Naive B cell (primary cell): ENCODE results near the gene IQCH. TPM values are rescaled to one million over a fixed set of nuclear protein-coding genes. Genes with fewer than 3 reads are reported as not detected.

Experiments used
- ATAC-seq, 2 donors: fragments of 150-1000 bp; cut with Tn5 transposase; 2 replicates each; pipeline ENCODE4 v1.10.0; 2021; ENCODE audit warnings: low read depth in 2 of 2, mild to moderate bottlenecking in 2 of 2, moderate library complexity in 2 of 2
- DNase-seq: peaks from one replicate; pipeline ENCODE4 v3.0.0; 2022
- H3K27ac Mint-ChIP-seq, 6 donors: one replicate each; pipeline ENCODE4 v1.8.0; 2020 to 2022; ENCODE audit warnings: mild to moderate bottlenecking in 6 of 6, mixed read lengths in 6 of 6, moderate library complexity in 5 of 6, inconsistent platforms in 2 of 6
- H3K27me3 Mint-ChIP-seq, 3 donors: one replicate each; pipeline ENCODE4 v1.8.0; 2021 to 2022; ENCODE audit warnings: mixed read lengths in 3 of 3, mild to moderate bottlenecking in 1 of 3
- H3K36me3 Mint-ChIP-seq, 2 donors: one replicate each; pipeline ENCODE4 v1.8.0; 2020 to 2022; ENCODE audit warnings: mixed read lengths in 2 of 2, inconsistent platforms in 1 of 2, mild to moderate bottlenecking in 1 of 2
- H3K4me1 Mint-ChIP-seq, 3 donors: one replicate each; pipeline ENCODE4 v1.8.0; 2020 to 2022; ENCODE audit warnings: mixed read lengths in 3 of 3, inconsistent platforms in 1 of 3, mild to moderate bottlenecking in 1 of 3, moderate library complexity in 1 of 3
- H3K4me3 Mint-ChIP-seq, 8 donors: one replicate each; pipeline ENCODE4 v1.8.0; 2020 to 2022; ENCODE audit warnings: mild to moderate bottlenecking in 8 of 8, mixed read lengths in 8 of 8, moderate library complexity in 8 of 8, inconsistent platforms in 2 of 8
- H3K9me3 Mint-ChIP-seq, 7 donors: one replicate each; pipeline ENCODE4 v1.8.0; 2020 to 2022; ENCODE audit warnings: mixed read lengths in 7 of 7, mild to moderate bottlenecking in 5 of 7, inconsistent platforms in 2 of 7, moderate library complexity in 1 of 7
- polyA plus RNA-seq, 6 donors: library from polyadenylated mRNA; unstranded; fragments of 300-500 nt; fragmentation: Illumina TruSeq; gene quantifications; one replicate each; pipeline ENCODE4 v1.2.3, GENCODE V29; 2021; ENCODE audit warnings: low read depth in 6 of 6

The IQCH gene
- polyA plus RNA-seq, 6 donors from 2014 or later = 0.23 to 0.30 TPM; not detected in 4

GRCh38 chr15:67545864-67546263, 291.3 kb downstream of the IQCH start:
- peaks cover 25 to 45% (median 43%) of the 10 kb centered on the region in 3 donors for H3K4me1 Mint-ChIP-seq
- no peaks in the 10 kb centered on the region for H3K27me3 Mint-ChIP-seq
- no peak overlapping the region for H3K27ac Mint-ChIP-seq
- ATAC-seq (no peak), DNase-seq (no peak)
- peaks cover 0 to 9% of the 10 kb centered on the region in 2 donors for H3K36me3 Mint-ChIP-seq
- H3K4me3 Mint-ChIP-seq = peak overlapping the region in 2 of 8 donors; percentile 45 to 98
- H3K9me3 Mint-ChIP-seq = no peaks in the 10 kb centered on the region

DNA sequence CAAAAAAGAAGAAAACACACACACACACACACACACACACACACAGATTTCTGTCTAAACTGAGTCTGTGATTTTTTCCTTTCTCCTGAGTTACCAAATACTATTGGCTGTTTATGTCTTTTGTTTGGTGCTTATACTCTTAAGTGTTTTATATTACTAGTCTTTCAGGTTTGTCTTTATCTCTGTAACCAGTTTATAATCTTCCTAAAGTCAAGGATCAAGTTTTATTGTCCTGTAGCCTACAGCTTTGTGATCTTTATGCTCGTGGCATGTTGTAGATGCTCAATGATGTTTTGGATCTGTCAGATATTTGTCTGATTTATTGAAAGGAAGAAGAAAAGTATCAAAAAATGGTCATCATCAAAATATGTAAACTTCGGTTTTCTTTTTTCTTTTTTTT, 292.5 kb downstream of the IQCH start:
- H3K4me1 Mint-ChIP-seq = peaks cover 20 to 35% (median 32%) of the 10 kb centered on the region in 3 donors
- H3K4me3 Mint-ChIP-seq = peak overlapping the region in 1 of 8 donors; percentile 98
- H3K9me3 Mint-ChIP-seq = no peaks in the 10 kb centered on the region
- no peaks in the 10 kb centered on the region for H3K27me3 Mint-ChIP-seq
- DNase-seq (no peak), ATAC-seq (no peak)
- peak overlapping the region in 1 of 6 donors; percentile 81 for H3K27ac Mint-ChIP-seq
- H3K36me3 Mint-ChIP-seq = peaks cover 0 to 9% of the 10 kb centered on the region in 2 donors

DNA sequence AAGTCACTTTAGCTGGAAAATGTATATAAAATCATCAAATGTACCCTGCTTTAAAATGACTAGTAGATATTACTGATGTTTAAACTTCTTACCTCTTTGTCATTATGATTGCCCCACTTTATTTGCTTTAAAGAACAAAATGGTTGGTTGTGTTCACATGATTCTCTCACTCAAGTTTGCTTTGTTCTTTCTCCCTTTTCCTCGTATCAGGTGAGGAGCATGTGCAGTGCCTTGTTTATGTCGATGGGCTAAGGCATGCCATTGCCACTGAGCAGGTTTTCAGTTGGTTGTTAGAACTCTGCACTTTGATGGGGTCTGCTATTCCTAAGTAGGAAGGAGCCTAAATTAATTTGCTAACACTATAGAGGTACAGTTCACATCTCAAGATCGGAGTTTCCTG, 293.2 kb downstream of the IQCH start:
- Mint-ChIP-seq H3K27ac (peak overlapping the region in 2 of 6 donors; percentile 5 to 12), H3K4me1 (peaks cover 18 to 34% (median 31%) of the 10 kb centered on the region in 3 donors)

DNA sequence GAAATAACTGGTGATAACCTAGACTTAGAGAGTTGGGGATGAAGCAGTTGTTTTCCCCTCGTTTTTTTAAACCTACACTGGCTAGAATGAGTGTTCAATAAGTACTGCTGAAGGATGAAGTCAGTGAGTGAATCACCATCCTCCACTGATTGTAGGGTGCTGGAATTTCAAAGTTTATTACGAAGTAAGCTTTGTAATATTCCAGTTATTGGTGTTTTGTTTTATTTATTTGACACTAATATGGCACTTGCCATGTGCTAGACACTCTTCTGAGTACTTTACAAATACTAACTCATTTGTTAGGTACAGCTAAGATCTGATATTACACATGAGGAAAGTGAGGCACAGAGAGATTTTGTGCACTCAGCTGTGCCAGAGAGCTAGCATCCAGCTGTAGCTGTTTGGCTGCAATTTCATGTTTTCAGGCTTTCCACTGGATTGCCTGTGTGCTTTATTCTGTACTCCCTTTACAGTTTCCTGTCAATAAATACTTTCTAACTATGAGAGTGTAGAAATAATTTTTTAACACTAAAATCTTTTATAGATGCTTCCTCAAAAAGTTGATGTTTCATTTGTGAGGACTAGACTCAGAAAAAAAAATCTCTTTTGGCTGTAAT, 293.8 kb downstream of the IQCH start:
- H3K9me3 Mint-ChIP-seq = no peaks in the 10 kb centered on the region
- H3K4me3 Mint-ChIP-seq = no peak overlapping the region
- no peak overlapping the region for H3K27ac Mint-ChIP-seq
- DNase-seq = no peak
- peaks cover 0 to 9% of the 10 kb centered on the region in 2 donors for H3K36me3 Mint-ChIP-seq
- ATAC-seq = no peak
- H3K4me1 Mint-ChIP-seq = peaks cover 13 to 28% (median 26%) of the 10 kb centered on the region in 3 donors
- no peaks in the 10 kb centered on the region for H3K27me3 Mint-ChIP-seq

More for the DNA sequence above, 293.2 kb downstream of the IQCH start:
- Mint-ChIP-seq H3K4me3 (no peak overlapping the region), H3K36me3 (peaks cover 0 to 9% of the 10 kb centered on the region in 2 donors), H3K9me3 (no peaks in the 10 kb centered on the region), H3K27me3 (no peaks in the 10 kb centered on the region)
- DNase-seq (no peak), ATAC-seq (no peak)

GRCh38 chr15:67548862-67549651, 294.5 kb downstream of the IQCH start:
- H3K27me3 Mint-ChIP-seq = no peaks in the 10 kb centered on the region
- peaks cover 11 to 23% (median 19%) of the 10 kb centered on the region in 3 donors for H3K4me1 Mint-ChIP-seq
- peaks cover 0 to 9% of the 10 kb centered on the region in 2 donors for H3K36me3 Mint-ChIP-seq
- ATAC-seq = no peak
- H3K9me3 Mint-ChIP-seq = no peaks in the 10 kb centered on the region
- H3K4me3 Mint-ChIP-seq = no peak overlapping the region
- DNase-seq = no peak
- peak overlapping the region in 2 of 6 donors; percentile 65 to 70 for H3K27ac Mint-ChIP-seq

- no peaks in the 10 kb centered on the region for H3K9me3 Mint-ChIP-seq
- no peak overlapping the region for H3K4me3 Mint-ChIP-seq
- DNase-seq (no peak), ATAC-seq (no peak)
- no peak overlapping the region for H3K27ac Mint-ChIP-seq
- peaks cover under 1 to 14% of the 10 kb centered on the region in 2 donors for H3K36me3 Mint-ChIP-seq
- no peaks in the 10 kb centered on the region for H3K27me3 Mint-ChIP-seq
- H3K4me1 Mint-ChIP-seq = peaks cover 8 to 19% (median 12%) of the 10 kb centered on the region in 3 donors
Measured at GRCh38 chr15:67549736-67550135, 295.1 kb downstream of the IQCH start.

- DNase-seq = no peak
- no peak for ATAC-seq
- H3K9me3 Mint-ChIP-seq = no peaks in the 10 kb centered on the region
- peaks cover 7 to 18% of the 10 kb centered on the region in 2 donors for H3K36me3 Mint-ChIP-seq
- H3K27ac Mint-ChIP-seq = peak overlapping the region in 1 of 6 donors; percentile 24
- H3K4me3 Mint-ChIP-seq = no peak overlapping the region
- no peaks in the 10 kb centered on the region for H3K27me3 Mint-ChIP-seq
- H3K4me1 Mint-ChIP-seq = peaks cover 3 to 15% (median 8%) of the 10 kb centered on the region in 3 donors
Measured at GRCh38 chr15:67550522-67550921, 295.9 kb downstream of the IQCH start.

DNA sequence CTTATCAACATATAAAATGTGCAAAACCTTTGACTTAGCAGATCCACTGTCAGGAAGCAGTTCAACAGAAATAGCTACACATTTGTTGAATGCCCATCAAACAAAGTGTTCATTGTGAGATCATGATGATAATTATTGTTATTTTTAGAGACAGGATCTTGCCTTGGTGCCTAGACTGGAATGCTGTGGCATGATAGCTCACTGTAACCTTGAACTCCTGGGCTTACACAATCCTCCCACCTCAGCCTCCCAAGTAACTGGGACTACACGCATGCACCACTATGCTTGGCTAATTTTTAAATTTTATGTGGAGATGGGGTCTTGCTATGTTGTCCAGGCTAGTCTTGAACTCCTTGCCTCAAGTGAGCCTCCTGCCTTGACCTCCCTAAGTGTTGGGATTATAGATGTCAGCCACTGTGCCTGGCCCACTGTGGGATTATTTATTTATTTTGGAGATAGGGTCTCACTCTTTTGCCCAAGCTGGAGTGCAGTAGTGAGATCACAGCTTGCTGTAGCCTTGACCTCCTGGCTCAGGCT, 296.7 kb downstream of the IQCH start:
- peaks cover 7 to 17% of the 10 kb centered on the region in 2 donors for H3K36me3 Mint-ChIP-seq
- H3K27ac Mint-ChIP-seq = no peak overlapping the region
- DNase-seq (no peak), ATAC-seq (no peak)
- H3K4me3 Mint-ChIP-seq = no peak overlapping the region
- H3K4me1 Mint-ChIP-seq = peaks cover 3 to 12% (median 8%) of the 10 kb centered on the region in 3 donors
- no peaks in the 10 kb centered on the region for H3K27me3 Mint-ChIP-seq
- H3K9me3 Mint-ChIP-seq = no peaks in the 10 kb centered on the region

Other genes starting within 250 kb of the IQCH start
- gene SMAD3, start 189.2 kb upstream of the IQCH start, polyA plus RNA-seq = 10 to 100 TPM; 34.7 to 68.7 (median 38.0) TPM
- gene AAGAB, start 125 bp upstream of the IQCH start, polyA plus RNA-seq = 10 to 100 TPM; 30.7 to 41.8 (median 35.1) TPM